Activated T-cell treated with anti-CD3 and anti-CD28 coated beads, Interleukin-2, amount 50 U/mL, for 24 hours (primary cell): ENCODE measurements around the gene MTSS2.

Experiments used
- DNase-seq: peaks from one replicate; pipeline ENCODE4 v3.0.0-alpha.2; 2020
- H3K27ac Mint-ChIP-seq: 2 replicates; pipeline ENCODE4 v1.8.0; 2020; ENCODE audit warnings: mild to moderate bottlenecking, mixed read lengths
- H3K27me3 Mint-ChIP-seq: 2 replicates; pipeline ENCODE4 v1.8.0; 2020; ENCODE audit warnings: mixed read lengths
- H3K36me3 Mint-ChIP-seq: 2 replicates; pipeline ENCODE4 v1.8.0; 2020; ENCODE audit warnings: low read depth, mixed read lengths
- H3K4me1 Mint-ChIP-seq: 2 replicates; pipeline ENCODE4 v1.8.0; 2020; ENCODE audit warnings: low read depth, mixed read lengths
- H3K4me3 Mint-ChIP-seq: 2 replicates; pipeline ENCODE4 v1.8.0; 2020; ENCODE audit warnings: mild to moderate bottlenecking, moderate library complexity, mixed read lengths
- H3K9me3 Mint-ChIP-seq: 2 replicates; pipeline ENCODE4 v1.8.0; 2020; ENCODE audit warnings: mixed read lengths

Gene MTSS2

GRCh38 chr16:70664325-70665112 lies 21.3 kb downstream of the MTSS2 start:
- DNase-seq = no peak
- H3K27me3 Mint-ChIP-seq = no peaks in the 10 kb centered on the region
- H3K4me1 Mint-ChIP-seq = no peaks in the 10 kb centered on the region
- no peaks in the 10 kb centered on the region for H3K9me3 Mint-ChIP-seq
- H3K36me3 Mint-ChIP-seq = peaks cover 3% of the 10 kb centered on the region
- no peak overlapping the region for H3K4me3 Mint-ChIP-seq
- no peak overlapping the region for H3K27ac Mint-ChIP-seq

GRCh38 chr16:70663524-70664324 lies 22.1 kb downstream of the MTSS2 start:
- Mint-ChIP-seq H3K4me3 (no peak overlapping the region), H3K9me3 (no peaks in the 10 kb centered on the region), H3K36me3 (peaks cover 2% of the 10 kb centered on the region), H3K4me1 (no peaks in the 10 kb centered on the region), H3K27ac (no peak overlapping the region), H3K27me3 (no peaks in the 10 kb centered on the region)
- DNase-seq = no peak

- Mint-ChIP-seq H3K27ac (no peak overlapping the region), H3K4me3 (no peak overlapping the region), H3K4me1 (no peaks in the 10 kb centered on the region), H3K36me3 (peaks cover 2% of the 10 kb centered on the region), H3K27me3 (no peaks in the 10 kb centered on the region), H3K9me3 (no peaks in the 10 kb centered on the region)
- no peak for DNase-seq
Observed at GRCh38 chr16:70662991-70663523, 22.8 kb downstream of the MTSS2 start.

- peaks cover 2% of the 10 kb centered on the region for H3K36me3 Mint-ChIP-seq
- H3K27me3 Mint-ChIP-seq = no peaks in the 10 kb centered on the region
- H3K9me3 Mint-ChIP-seq = no peaks in the 10 kb centered on the region
- no peak overlapping the region for H3K27ac Mint-ChIP-seq
- no peak overlapping the region for H3K4me3 Mint-ChIP-seq
- no peaks in the 10 kb centered on the region for H3K4me1 Mint-ChIP-seq
- no peak for DNase-seq
Observed at GRCh38 chr16:70661918-70662641, 23.8 kb downstream of the MTSS2 start.

- no peak overlapping the region for H3K4me3 Mint-ChIP-seq
- no peaks in the 10 kb centered on the region for H3K4me1 Mint-ChIP-seq
- H3K27me3 Mint-ChIP-seq = no peaks in the 10 kb centered on the region
- no peak overlapping the region for H3K27ac Mint-ChIP-seq
- H3K36me3 Mint-ChIP-seq = peaks cover 2% of the 10 kb centered on the region
- H3K9me3 Mint-ChIP-seq = no peaks in the 10 kb centered on the region
- no peak for DNase-seq
Observed at GRCh38 chr16:70661534-70661917, 24.3 kb downstream of the MTSS2 start.

GRCh38 chr16:70660672-70661350 lies 25.0 kb downstream of the MTSS2 start:
- Mint-ChIP-seq H3K27ac (no peak overlapping the region), H3K27me3 (no peaks in the 10 kb centered on the region)
- no peak for DNase-seq

GRCh38 chr16:70659953-70660671 lies 25.7 kb downstream of the MTSS2 start:
- Mint-ChIP-seq H3K27ac (no peak overlapping the region), H3K4me1 (no peaks in the 10 kb centered on the region), H3K4me3 (no peak overlapping the region), H3K9me3 (no peaks in the 10 kb centered on the region), H3K27me3 (no peaks in the 10 kb centered on the region), H3K36me3 (no peaks in the 10 kb centered on the region)
- DNase-seq = no peak

More at GRCh38 chr16:70660672-70661350, 25.0 kb downstream of the MTSS2 start:
- no peaks in the 10 kb centered on the region for H3K4me1 Mint-ChIP-seq
- H3K36me3 Mint-ChIP-seq = peaks cover under 1% of the 10 kb centered on the region
- H3K9me3 Mint-ChIP-seq = no peaks in the 10 kb centered on the region
- no peak overlapping the region for H3K4me3 Mint-ChIP-seq

- H3K4me1 Mint-ChIP-seq = no peaks in the 10 kb centered on the region
- no peaks in the 10 kb centered on the region for H3K27me3 Mint-ChIP-seq
- no peaks in the 10 kb centered on the region for H3K9me3 Mint-ChIP-seq
- H3K27ac Mint-ChIP-seq = no peak overlapping the region
- no peak for DNase-seq
- no peak overlapping the region for H3K4me3 Mint-ChIP-seq
- H3K36me3 Mint-ChIP-seq = no peaks in the 10 kb centered on the region
Observed at GRCh38 chr16:70659546-70659945, 26.3 kb downstream of the MTSS2 start.

GRCh38 chr16:70658921-70659320 lies 26.9 kb downstream of the MTSS2 start:
- DNase-seq = no peak
- Mint-ChIP-seq H3K27ac (no peak overlapping the region), H3K9me3 (no peaks in the 10 kb centered on the region)

GRCh38 chr16:70657956-70658355 lies 27.9 kb downstream of the MTSS2 start:
- Mint-ChIP-seq H3K4me3 (no peak overlapping the region), H3K27ac (no peak overlapping the region), H3K4me1 (peaks cover 5% of the 10 kb centered on the region), H3K36me3 (no peaks in the 10 kb centered on the region), H3K27me3 (no peaks in the 10 kb centered on the region), H3K9me3 (no peaks in the 10 kb centered on the region)
- no peak for DNase-seq

More at GRCh38 chr16:70658921-70659320, 26.9 kb downstream of the MTSS2 start:
- H3K36me3 Mint-ChIP-seq = no peaks in the 10 kb centered on the region
- H3K4me3 Mint-ChIP-seq = no peak overlapping the region
- no peaks in the 10 kb centered on the region for H3K27me3 Mint-ChIP-seq
- peaks cover 2% of the 10 kb centered on the region for H3K4me1 Mint-ChIP-seq

GRCh38 chr16:70656712-70657263 lies 29.1 kb downstream of the MTSS2 start:
- no peak for DNase-seq
- no peak overlapping the region for H3K4me3 Mint-ChIP-seq
- H3K9me3 Mint-ChIP-seq = no peaks in the 10 kb centered on the region
- no peaks in the 10 kb centered on the region for H3K27me3 Mint-ChIP-seq
- H3K4me1 Mint-ChIP-seq = peaks cover 5% of the 10 kb centered on the region
- H3K27ac Mint-ChIP-seq = no peak overlapping the region
- no peaks in the 10 kb centered on the region for H3K36me3 Mint-ChIP-seq

GRCh38 chr16:70656065-70656711 lies 29.7 kb downstream of the MTSS2 start:
- Mint-ChIP-seq H3K27me3 (no peaks in the 10 kb centered on the region), H3K9me3 (no peaks in the 10 kb centered on the region), H3K36me3 (no peaks in the 10 kb centered on the region), H3K4me3 (no peak overlapping the region), H3K4me1 (peaks cover 5% of the 10 kb centered on the region), H3K27ac (no peak overlapping the region)
- DNase-seq = no peak
